ENCODE measurements around the gene CRADD.

- TF ChIP-seq CTCF (IDR thresholded peaks at IDR 0.05) = no peak
- TF ChIP-seq POLR2A (IDR thresholded peaks at IDR 0.05) = no peak
Measured at GRCh38 chr12:93944201-93944600, 267.0 kb downstream of the CRADD start.
